GM18507 (cell line): ENCODE measurements around the gene TTLL11.

Source experiments
- DNase-seq: peaks from one replicate; pipeline ENCODE4 v3.0.0; 2011; ENCODE audit warnings: low read depth; ENCODE audit not compliant: insufficient read length; ENCODE audit errors: extremely low spot score
- FAIRE-seq: peaks from 2 replicates; lab custom pipeline; 2011; peaks lifted over from hg19 to GRCh38; lab: Jason Lieb, UNC

Gene TTLL11

DNA sequence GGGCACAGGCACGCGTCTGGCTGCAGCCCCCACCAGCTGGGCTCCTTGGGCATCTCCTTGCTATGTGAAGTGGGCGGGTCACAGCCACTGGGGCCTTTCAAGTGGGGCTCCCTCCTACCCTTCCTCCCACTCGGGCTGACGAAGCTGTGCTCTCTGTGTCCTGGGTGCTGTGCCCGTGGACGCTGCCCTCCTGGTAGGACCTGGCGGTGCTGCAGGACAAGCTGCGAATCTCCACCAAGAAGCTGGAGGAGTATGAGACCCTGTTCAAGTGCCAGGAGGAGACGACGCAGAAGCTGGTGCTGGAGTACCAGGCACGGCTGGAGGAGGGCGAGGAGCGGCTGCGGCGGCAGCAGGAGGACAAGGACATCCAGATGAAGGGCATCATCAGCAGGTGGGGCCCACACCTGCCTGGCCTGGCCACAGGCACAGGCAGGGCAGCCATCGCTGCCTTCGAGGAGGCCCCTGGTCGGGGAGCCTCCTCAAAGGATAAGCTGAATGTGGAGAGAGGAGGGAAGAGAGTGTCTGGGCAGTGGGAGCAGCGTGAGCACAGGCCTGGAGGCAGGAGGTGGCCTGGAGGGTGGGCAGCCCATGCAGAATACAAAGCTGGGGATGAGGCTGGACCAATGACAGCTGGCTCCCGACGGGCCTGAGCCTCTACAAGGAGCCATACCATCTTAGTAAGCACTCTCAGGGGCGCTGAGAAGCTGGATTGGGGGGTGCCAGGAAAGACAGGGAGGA lies 316.9 kb downstream of the TTLL11 start:
- DNase-seq: no peak
- no peak for FAIRE-seq

DNA sequence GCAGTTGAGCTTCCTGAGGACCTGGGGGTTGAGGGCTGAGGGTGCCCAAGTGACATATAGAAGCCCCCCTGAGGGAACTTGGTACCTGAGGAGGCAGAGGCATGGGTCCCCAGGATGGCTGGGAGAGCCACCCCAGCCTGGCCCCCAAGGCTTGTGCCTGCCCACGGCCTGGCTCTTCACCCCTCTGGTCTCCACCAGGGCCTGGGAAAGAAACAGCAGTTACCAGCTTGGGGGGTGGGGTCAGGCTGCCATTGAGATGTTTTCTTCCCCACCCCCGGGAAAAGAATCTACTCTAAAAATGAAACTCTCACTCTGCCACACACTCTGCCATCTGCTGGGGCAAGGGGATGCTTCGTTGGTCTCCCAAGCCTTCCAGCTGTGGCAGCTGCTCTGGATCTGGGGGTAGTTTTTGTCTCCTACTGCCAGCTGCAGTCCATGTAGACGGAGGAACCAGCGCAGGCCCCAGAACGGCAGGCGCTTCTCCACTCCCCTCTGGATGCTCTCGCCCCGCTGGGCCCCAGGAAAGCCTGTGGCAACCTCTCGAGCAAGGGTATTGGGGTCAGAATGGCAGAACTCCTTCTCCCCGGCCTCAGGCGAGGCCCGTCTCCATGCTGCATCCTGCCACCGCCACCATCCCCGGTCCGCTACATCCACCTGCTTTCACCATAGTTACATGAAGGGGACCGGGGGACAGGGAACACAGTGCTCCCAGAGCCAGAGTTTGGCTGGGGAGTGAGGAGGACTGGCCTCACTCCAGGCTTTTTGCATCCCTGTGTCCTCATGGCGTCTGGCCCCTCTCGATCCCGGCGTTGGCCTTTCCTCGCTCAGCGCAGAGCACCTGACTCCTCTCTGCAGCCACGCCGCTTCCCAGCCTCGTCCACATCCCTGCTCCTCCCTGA lies 318.1 kb downstream of the TTLL11 start:
- FAIRE-seq (no peak), DNase-seq (no peak)

DNA sequence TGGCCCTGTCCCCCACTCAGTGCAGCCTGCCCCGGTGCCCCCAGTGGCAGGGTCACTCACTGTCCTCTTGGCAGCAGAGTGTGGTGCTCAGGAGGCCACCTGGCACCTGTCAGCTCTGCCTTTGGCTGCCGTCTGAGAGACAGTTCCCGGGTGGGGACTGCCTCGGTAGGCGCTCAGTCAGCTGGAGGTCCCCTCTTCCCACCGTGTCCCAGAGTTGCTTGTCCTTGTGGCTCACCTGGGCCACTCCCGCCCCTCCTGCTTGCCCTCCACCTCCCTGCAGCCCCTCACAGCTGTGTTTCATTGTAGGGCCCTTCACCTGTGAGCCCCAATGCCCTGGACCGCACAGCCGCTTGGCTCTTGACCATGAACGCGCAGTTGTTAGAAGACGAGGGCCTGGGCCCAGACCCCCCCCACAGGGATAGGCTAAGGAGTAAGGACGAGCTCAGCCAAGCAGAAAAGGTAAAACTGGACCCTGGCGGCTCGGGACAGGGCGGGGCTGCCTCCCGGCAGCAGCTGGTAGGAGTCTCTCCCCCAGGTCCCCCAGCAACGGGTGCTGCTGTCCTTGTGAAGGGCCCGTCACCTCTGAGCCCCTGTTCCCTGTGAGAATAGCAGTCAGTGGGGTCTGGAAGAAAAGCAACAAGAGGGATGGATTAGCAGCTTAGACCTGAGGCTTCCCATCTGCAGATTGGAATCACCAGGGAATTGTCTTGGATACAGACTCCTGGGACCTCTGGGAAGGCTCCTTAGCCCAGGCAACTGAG lies 319.0 kb downstream of the TTLL11 start:
- DNase-seq: no peak
- FAIRE-seq: no peak

DNA sequence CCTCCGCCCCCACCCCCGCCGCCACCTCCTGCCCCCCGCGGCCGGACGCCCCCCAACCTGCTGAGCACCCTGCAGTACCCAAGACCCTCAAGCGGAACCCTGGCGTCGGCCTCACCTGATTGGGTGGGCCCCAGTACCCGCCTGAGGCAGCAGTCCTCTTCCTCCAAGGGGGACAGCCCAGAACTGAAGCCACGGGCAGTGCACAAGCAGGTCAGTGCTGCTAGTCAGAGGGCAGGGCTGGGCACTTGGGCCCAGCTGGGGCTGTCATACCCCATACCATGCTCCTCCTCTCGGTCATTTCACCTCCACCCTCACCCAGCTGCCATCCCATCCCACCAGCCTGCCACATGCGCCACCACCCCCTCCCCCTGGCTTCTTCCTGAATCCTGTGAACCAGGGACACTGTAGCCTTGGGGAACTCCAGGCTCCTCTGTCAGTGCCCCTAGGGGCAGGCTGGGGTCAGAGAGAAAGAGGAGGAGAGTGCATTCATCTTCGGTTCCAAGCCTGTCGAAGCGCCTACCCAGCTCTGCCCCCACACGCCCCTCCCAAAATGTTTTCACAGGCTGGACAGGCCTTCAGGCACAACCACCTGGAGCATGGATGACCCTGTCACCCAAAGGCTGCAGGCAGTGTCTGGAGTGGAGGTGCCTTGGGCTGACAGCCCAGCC lies 319.7 kb downstream of the TTLL11 start:
- DNase-seq (no peak), FAIRE-seq (no peak)

DNA sequence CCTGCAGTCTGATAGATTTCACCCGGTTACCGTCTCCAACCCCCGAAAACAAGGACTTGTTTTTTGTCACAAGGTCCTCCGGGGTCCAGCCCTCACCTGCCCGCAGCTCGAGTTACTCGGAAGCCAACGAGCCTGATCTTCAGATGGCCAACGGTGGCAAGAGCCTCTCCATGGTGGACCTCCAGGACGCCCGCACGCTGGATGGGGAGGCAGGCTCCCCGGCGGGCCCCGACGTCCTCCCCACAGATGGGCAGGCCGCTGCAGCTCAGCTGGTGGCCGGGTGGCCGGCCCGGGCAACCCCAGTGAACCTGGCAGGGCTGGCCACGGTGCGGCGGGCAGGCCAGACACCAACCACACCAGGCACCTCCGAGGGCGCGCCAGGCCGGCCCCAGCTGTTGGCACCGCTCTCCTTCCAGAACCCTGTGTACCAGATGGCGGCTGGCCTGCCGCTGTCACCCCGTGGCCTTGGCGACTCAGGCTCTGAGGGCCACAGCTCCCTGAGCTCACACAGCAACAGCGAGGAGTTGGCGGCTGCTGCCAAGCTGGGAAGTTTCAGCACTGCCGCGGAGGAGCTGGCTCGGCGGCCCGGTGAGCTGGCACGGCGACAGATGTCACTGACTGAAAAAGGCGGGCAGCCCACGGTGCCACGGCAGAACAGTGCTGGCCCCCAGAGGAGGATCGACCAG lies 320.4 kb downstream of the TTLL11 start:
- DNase-seq (no peak), FAIRE-seq (no peak)
